Measurements from ENCODE around the gene PICK1.
"Not testable (repeated sequence)": the region's sequence is repeated elsewhere in the genome, so short reads cannot be mapped to it uniquely, and the experiment has no call there.

The PICK1 gene

DNA sequence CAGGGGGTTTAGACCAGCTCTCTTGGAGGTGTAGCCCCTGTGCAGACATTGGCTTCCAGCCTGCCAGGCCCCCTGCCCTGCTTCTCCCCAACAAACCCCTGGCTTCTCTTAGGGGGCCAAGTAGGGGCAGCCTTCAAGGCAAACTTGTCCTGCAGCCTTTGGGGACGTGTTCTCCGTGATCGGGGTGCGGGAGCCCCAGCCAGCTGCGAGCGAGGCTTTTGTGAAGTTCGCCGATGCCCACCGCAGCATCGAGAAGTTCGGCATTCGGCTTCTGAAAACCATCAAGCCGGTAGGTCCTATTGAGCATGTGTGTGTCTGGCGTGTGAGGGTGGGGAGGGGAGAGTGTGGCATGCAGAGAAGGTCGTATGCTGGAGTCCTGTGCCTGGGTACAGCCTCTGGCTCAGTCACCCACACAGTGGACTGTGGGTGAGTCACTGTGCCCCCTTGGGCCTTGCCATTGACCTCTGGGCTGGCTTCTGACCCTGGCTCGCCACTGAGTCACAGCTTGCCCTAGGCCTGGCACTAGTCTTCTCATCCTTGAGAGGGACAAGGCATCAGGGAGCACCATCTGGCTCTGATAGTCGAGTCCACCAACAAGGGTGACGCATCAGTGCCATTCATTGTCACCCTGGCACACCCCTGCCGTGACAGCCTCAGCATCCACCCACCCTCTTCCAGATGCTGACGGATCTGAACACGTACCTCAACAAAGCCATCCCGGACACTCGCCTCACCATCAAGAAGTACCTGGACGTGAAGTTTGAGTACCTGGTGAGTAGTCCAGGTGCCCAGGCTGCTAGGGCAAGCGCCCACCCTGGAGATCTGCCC lies 15.3 kb downstream of the PICK1 start:
- intact Hi-C loops (cut with DNase I) = no loop called here
- peak in 3 of 10 donors; percentile 21 to 65 (median 64) for DNase-seq

- peak in 3 of 10 donors; percentile 23 to 71 (median 29) for DNase-seq
Measured at GRCh38 chr22:38073150-38074130, 16.2 kb downstream of the PICK1 start.

GRCh38 chr22:38074181-38075104 lies 17.2 kb downstream of the PICK1 start:
- intact Hi-C loops (cut with DNase I) = no loop called here
- peak in 7 of 10 donors; percentile 58 to 95 (median 73) for DNase-seq

More at GRCh38 chr22:38073150-38074130, 16.2 kb downstream of the PICK1 start:
- intact Hi-C loops (cut with DNase I) = no loop called here

DNA sequence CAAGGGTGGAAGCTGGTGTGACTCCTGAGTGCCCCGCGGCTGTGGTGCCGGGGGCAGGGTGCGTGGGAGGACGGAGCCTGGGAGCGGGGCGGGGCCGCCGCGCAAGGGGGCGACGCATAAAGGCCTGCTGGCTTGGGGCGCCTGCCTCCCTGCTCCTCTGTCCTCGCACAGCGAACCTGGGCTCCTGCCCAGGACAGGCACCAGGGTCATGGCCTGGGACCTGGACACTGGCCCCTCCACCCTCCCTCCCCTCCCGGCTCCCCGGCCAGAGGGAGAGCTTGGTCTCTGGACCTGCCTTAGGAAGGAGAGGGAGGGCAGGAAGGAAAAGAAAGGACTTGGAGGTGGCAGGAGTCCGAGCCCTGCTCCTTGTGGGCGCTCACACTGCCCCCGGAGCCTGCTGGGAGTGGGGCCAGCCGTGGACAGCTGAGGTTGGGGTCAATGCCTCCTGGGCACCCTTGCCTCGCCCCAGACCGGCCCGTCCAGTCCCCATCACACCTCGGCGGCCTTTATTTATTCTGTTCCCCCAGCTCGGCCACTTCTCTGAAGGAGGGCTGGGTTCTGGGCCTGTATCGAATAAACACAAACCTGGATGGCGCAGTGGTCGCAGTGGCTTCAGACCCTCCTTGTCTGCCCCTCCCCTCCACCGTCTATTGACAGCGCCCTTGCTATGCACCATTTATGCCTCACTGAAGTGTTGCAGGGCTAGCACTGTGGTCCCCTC lies 18.1 kb downstream of the PICK1 start:
- peak in 3 of 10 donors; percentile 52 to 70 (median 68) for DNase-seq
- intact Hi-C loops (cut with DNase I) = no loop called here

- DNase-seq = peak in 2 of 10 donors; percentile 54 to 55
- intact Hi-C loops (cut with DNase I) = no loop called here
Measured at GRCh38 chr22:38075961-38076360, 18.8 kb downstream of the PICK1 start.

DNA sequence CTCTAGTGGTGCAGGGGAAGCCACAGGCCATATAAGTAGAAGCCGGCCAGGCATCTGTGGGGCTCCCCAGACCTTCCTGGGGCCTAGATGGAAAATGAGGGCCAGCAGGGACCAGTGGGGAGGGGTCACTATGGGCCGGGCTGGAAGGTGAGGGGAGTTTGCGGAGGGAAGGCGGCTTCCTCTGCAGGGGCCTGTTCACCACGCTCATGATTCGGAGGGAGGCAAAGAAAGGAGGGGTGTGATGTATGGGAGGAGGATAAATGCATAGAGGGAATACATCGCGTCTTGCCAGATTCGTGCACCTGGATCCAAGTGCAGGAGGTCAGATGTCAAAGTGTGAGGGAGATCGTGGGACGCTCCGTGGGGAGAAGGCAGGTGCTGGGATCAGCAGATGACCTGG lies 19.9 kb downstream of the PICK1 start:
- intact Hi-C loops (cut with DNase I) = no loop called here
- peak in 2 of 10 donors; percentile 55 to 66 for DNase-seq

DNA sequence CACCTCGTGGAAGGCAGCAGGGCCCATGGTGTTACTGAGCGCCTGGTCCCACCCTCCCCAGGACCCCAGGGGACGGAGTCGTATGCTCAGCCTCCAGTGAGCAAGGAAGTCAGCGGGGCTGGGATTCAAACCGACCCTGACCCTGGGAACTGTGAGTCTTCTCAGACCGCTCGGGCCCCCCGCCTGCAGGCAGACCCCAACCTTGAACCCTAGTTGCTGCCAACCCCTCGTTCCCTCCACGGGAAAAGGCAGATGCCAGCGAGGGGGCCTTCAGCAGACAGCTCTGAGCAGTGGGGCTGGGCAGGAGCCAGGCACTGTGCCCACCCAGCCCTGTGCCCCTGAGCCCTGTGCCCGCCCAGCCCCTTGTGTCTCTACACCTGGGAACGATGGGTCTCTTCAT lies 20.4 kb downstream of the PICK1 start:
- intact Hi-C loops (cut with DNase I) = no loop called here
- DNase-seq = peak in 1 of 10 donors; percentile 74

DNA sequence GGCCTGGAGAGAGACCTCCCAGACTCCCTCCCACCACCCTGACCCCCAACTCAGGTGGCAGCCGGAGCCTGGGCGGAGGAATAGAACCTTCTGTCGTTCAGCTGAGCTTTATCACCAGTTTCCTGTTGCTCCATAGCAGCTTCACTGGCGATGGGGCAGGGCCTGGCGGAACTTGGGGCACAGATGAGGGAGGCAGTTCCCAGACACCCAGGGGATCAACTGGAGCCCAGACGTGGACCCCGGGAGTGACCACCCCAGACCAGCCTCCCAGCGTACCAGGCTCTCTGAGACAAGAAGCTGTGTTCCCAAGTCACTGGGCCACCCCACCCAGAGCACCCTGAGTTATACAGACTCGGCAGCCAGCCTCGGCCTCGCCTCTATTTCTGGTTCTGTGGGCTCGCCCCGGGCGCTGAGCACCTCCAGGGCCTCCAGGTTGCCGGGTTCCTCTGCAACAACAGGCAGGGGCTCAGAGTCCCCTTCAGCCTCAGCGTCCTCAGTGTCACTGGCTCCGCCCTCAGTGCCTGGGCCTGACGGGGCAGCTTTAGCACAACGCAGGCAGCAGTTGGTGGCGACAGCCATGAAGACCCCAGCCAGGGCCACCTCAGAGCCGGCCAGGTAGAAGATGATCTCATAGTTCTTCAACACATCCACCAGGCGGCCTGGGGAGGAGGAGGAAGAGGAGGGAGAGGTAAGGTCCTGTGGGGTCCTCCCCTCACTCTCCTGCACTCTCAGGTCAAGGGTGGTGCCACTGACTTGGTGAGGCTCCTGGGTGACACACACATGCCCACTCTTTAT lies 21.0 kb downstream of the PICK1 start:
- intact Hi-C loops (cut with DNase I) = no loop called here
- peak in 2 of 10 donors; percentile 62 to 79 for DNase-seq

DNA sequence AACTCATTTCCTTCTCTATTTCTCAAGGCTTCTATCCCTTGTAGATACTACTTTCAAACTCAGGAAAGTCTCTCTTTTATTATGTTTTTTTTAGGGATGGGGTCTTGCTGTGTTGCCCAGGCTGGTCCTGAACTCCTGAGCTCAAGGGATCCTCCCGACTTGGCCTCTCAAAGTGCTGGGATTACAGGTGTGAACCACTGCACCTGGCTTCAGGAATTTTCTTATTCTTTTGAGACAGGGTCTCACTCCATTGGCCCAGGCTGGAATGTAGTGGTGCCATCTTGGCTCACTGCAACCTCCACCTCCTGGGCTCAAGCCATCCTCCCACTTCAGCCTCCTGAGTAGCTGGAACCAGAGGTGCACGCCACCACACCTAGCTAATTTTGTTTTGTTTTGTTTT lies 22.0 kb downstream of the PICK1 start:
- intact Hi-C loops (cut with DNase I) = not testable (repeated sequence)
- DNase-seq = peak in 2 of 10 donors; percentile 14 to 43

GRCh38 chr22:38079804-38080203 lies 22.6 kb downstream of the PICK1 start:
- peak in 2 of 10 donors; percentile 44 to 55 for DNase-seq
- intact Hi-C loops (cut with DNase I) = no loop called here

GRCh38 chr22:38080474-38080849 lies 23.3 kb downstream of the PICK1 start:
- peak in 2 of 10 donors; percentile 59 to 64 for DNase-seq
- intact Hi-C loops (cut with DNase I) = no loop called here

- peak in 3 of 10 donors; percentile 51 to 92 (median 81) for DNase-seq
- intact Hi-C loops (cut with DNase I) = no loop called here
Measured at GRCh38 chr22:38080850-38081635, 23.8 kb downstream of the PICK1 start.

DNA sequence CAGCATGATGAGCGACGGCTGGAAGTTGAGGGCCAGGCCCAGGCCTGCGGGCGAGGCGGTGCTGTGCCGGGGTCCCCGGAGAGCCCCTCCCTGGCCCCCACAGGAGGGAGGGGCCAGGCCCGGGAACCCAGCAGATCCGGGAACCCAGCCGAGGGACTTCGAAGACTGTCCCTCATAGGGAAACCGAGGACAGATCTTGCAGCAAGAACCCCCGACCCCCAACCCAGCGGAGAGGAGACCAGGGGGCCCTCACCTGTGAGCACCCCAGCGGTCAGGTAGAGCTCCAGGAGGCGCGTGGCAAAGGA lies 24.4 kb downstream of the PICK1 start:
- intact Hi-C loops (cut with DNase I) = no loop called here
- peak in 1 of 10 donors; percentile 87 for DNase-seq

- intact Hi-C loops (cut with DNase I) = no loop called here
- peak in 2 of 10 donors; percentile 61 to 85 for DNase-seq
Measured at GRCh38 chr22:38081941-38082828, 25.0 kb downstream of the PICK1 start.

DNA sequence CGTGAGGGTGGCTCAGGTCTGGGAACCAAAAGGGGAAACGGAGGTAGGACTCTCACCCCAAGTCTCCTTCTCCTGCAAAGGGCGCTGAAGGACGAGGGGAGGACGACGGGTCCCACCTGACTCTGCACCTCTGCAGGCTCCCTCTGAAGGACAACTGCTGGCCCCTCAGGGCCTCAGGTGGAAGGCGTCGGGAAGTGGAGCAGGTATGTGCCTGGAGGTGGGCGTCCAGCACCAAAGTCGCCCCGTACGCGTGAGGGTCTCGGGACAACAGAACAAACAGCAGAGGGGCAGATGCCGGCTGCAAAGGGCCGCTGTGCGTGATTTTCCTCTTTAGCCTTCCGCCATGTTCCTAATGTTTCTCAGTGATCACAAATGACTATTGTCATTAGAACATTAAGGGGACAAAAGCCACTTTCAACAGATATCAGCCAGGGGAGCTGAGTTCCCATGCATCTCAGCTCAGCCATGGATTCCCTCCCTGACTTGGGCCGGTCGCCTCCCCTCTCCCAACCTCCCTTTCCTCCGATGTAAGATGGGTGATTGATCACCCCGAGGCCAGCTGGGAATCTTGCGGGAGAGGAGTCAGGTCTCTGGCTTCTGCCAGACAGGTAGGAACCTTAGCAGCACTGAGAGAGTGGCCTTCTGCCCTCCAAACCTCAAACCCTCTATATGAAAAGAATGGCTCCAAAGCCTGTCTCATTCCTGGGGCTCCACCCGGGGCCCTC lies 25.9 kb downstream of the PICK1 start:
- DNase-seq = peak in 2 of 10 donors; percentile 42 to 75
- intact Hi-C loops (cut with DNase I) = no loop called here
